MCF 10A (cell line): ENCODE results near the gene EGLN2. TPM values are rescaled to one million over a fixed set of nuclear protein-coding genes. Genes with fewer than 3 reads are reported as not detected.

Source experiments
- BruUV-seq: library from RNA; stranded (reverse); fragments of 400-500 nt; replicated peaks from 2 replicates; lab custom pipeline; 2021; lab: Mats Ljungman, UMichigan
- CTCF ChIA-PET: fragments of 300-600 bp; sonication (Branson Sonifier 250); formaldehyde crosslinking; extraction: SDS; loops from one replicate; lab custom pipeline; 2021; ENCODE audit warnings: antibody characterized with exemption, inconsistent platforms; lab: Yijun Ruan, JAX
- POLR2A ChIA-PET: fragments of 300-600, 350-650 bp; sonication (Branson Sonifier 250); formaldehyde crosslinking; extraction: SDS; loops from one replicate; lab custom pipeline; 2020; ENCODE audit warnings: antibody characterized with exemption, inconsistent platforms; lab: Yijun Ruan, JAX
- DNase-seq: peaks from one replicate; pipeline ENCODE4 v3.0.0-alpha.2; 2018; ENCODE audit not compliant: unreplicated experiment
- H3K27ac Mint-ChIP-seq: one replicate; pipeline ENCODE4 v1.8.0; 2022; ENCODE audit warnings: mild to moderate bottlenecking, low read depth, mixed read lengths; ENCODE audit not compliant: unreplicated experiment
- H3K27me3 Mint-ChIP-seq: one replicate; pipeline ENCODE4 v1.8.0; 2022; ENCODE audit warnings: mixed read lengths; ENCODE audit not compliant: insufficient read depth, unreplicated experiment
- H3K36me3 Mint-ChIP-seq: one replicate; pipeline ENCODE4 v1.8.0; 2022; ENCODE audit warnings: mild to moderate bottlenecking, moderate library complexity, mixed read lengths; ENCODE audit not compliant: insufficient read depth, unreplicated experiment
- H3K4me1 Mint-ChIP-seq: one replicate; pipeline ENCODE4 v1.8.0; 2022; ENCODE audit warnings: mixed read lengths; ENCODE audit not compliant: insufficient read depth, unreplicated experiment
- H3K4me3 Mint-ChIP-seq: one replicate; pipeline ENCODE4 v1.8.0; 2022; ENCODE audit warnings: mild to moderate bottlenecking, moderate library complexity, mixed read lengths; ENCODE audit not compliant: unreplicated experiment
- H3K9me3 Mint-ChIP-seq: one replicate; pipeline ENCODE4 v1.8.0; 2022; ENCODE audit warnings: mixed read lengths; ENCODE audit not compliant: unreplicated experiment
- CTCF ChIP-seq: fragments of 200-600 bp; IDR thresholded peaks from one replicate; pipeline ENCODE4 v1.8.0; 2022; ENCODE audit warnings: antibody characterized with exemption, mild to moderate bottlenecking; ENCODE audit not compliant: unreplicated experiment
- intact Hi-C: fragments of 100-400 bp; cut with micrococcal nuclease; formaldehyde crosslinking; loops from 2 replicates; pipeline ENCODE4 v1.14.1; 2022
- total RNA-seq: library from RNA; stranded (reverse); gene quantifications from 2 replicates; pipeline ENCODE4 v1.2.3, GENCODE V29; 2022

Gene EGLN2
- total RNA-seq, 1 experiment from 2014 or later: 55.6 TPM

DNA sequence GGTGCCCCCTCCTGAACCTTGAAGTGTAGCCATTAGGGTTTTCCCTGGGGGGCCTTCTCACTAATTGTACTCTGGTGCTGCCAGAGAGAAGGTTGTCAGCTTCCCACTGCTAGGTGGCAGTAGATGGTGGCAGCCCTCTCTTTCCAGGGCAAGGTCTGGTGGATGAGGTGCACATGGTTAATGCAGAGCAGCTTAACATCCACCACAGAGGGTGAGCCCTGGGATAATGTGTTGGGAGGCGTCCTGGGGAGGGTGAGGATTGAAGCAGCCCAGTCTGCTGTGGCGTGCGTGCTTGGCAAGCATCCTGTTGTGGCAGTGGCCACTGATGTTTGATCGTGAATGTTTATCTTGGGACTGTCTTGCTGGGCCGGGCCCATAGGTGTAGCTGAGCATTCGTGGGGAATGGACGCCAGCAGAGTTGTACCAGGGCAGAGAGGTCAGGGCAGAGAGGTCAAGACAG is 5.8 kb downstream of the EGLN2 start:
- H3K27me3 Mint-ChIP-seq: no peaks in the 10 kb centered on the region
- CTCF ChIA-PET: interaction anchor here (0.7 kb wide), 1 partner anchor 263 kb away, joined by 3 read pairs; no protein-coding TSS in a partner anchor
- TF ChIP-seq CTCF: no peak
- H3K36me3 Mint-ChIP-seq: peaks cover 32% of the 10 kb centered on the region
- no peak for DNase-seq
- intact Hi-C loops: no loop called here
- H3K4me3 Mint-ChIP-seq: no peak overlapping the region
- no TSS peak for BruUV-seq
- no peak overlapping the region for H3K27ac Mint-ChIP-seq
- no peaks in the 10 kb centered on the region for H3K9me3 Mint-ChIP-seq
- H3K4me1 Mint-ChIP-seq: peaks cover 52% of the 10 kb centered on the region
- POLR2A ChIA-PET: interaction anchor here (0.7 to 1.4 kb wide), 2 partner anchors 27 to 88 kb away, joined by 3 to 5 read pairs; partner anchors contain the start of genes COQ8B, ITPKC and RAB4B

GRCh38 chr19:40805258-40805868 is 6.4 kb downstream of the EGLN2 start:
- Mint-ChIP-seq H3K4me1 (peaks cover 47% of the 10 kb centered on the region), H3K36me3 (peaks cover 32% of the 10 kb centered on the region), H3K27ac (no peak overlapping the region), H3K9me3 (no peaks in the 10 kb centered on the region), H3K27me3 (no peaks in the 10 kb centered on the region), H3K4me3 (no peak overlapping the region)
- ChIA-PET POLR2A (interaction anchor here (0.7 to 1.4 kb wide), 2 partner anchors 27 to 89 kb away, joined by 3 to 5 read pairs; partner anchors contain the start of genes COQ8B, ITPKC and RAB4B), CTCF (interaction anchor here (0.5 to 1.8 kb wide), 4 partner anchors 14 to 262 kb away, joined by 3 to 9 read pairs (median 4); no protein-coding TSS in a partner anchor)
- DNase-seq: no peak
- no peak for TF ChIP-seq CTCF
- intact Hi-C loops: no loop called here
- no TSS peak for BruUV-seq

DNA sequence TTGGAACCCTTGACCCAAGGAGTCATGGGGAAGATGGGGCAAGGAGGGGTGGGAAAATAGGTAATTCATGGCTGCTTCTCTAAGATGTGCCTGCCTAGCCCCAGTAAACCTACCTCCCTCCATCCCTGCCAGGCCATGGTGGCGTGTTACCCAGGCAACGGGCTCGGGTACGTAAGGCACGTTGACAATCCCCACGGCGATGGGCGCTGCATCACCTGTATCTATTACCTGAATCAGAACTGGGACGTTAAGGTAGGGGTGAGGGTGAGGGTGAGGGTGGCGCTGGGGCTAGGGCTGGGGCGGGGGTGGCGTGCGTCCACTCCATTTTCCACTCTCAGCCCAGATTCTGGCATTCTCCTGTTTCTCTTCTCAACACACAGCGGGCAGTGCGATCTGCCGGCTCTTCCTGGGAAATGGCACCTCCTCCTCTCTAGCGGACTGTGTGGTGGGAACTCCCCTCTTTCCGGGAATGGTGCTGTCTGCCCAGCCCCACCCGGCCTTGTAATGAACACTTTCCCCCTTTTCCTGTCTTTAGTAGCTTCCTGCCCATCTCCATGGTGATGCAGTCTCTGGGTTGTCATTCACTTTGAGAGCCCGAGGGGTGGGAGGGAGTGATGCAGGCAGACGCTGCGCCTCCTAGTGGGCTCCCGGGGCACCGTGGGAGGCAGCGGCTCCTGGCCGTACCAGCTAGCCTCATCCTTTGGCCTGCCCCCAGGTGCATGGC is 7.6 kb downstream of the EGLN2 start:
- ChIA-PET POLR2A (interaction anchor here (1.3 to 1.4 kb wide), 2 partner anchors 13 to 90 kb away, joined by 5 read pairs; partner anchors contain the start of genes COQ8B and ITPKC), CTCF (interaction anchor here (0.7 to 1.8 kb wide), 6 partner anchors 11 to 523 kb away, joined by 3 to 9 read pairs (median 4); no protein-coding TSS in a partner anchor)
- DNase-seq: peak; percentile 65
- Mint-ChIP-seq H3K9me3 (no peaks in the 10 kb centered on the region), H3K4me1 (peaks cover 46% of the 10 kb centered on the region), H3K4me3 (no peak overlapping the region), H3K27ac (no peak overlapping the region), H3K27me3 (no peaks in the 10 kb centered on the region), H3K36me3 (peaks cover 25% of the 10 kb centered on the region)
- intact Hi-C loops: no loop called here
- no TSS peak for BruUV-seq
- peak; percentile 78 for TF ChIP-seq CTCF
